Keratinocyte (primary cell): ENCODE measurements around the gene LCP2. TPM values are rescaled to one million over a fixed set of nuclear protein-coding genes. Genes with fewer than 3 reads are reported as not detected.
A peak's percentile ranks its signal among the peaks of the same experiment; 100 is the strongest.

Experiments used
- DNase-seq: peaks from one replicate; pipeline ENCODE4 v3.0.0-alpha.2; 2011; ENCODE audit warnings: low read depth, missing footprints, low spot score
- FAIRE-seq: peaks from 2 replicates; lab custom pipeline; 2011; peaks lifted over from hg19 to GRCh38; lab: Jason Lieb, UNC
- H2AFZ ChIP-seq: 2 replicates; pipeline ENCODE4 v1.6.0; 2012; ENCODE audit warnings: low read length, control low read depth, inconsistent platforms; ENCODE audit not compliant: control insufficient read depth
- H3K27ac ChIP-seq: 2 replicates; pipeline ENCODE4 v1.5.1; 2011; ENCODE audit warnings: low read length; ENCODE audit not compliant: control insufficient read depth, insufficient read depth
- H3K27me3 ChIP-seq: 3 replicates; pipeline ENCODE4 v1.6.0; 2011; ENCODE audit warnings: low read length; ENCODE audit not compliant: control insufficient read depth, insufficient read depth; ENCODE audit errors: extremely low read depth
- H3K36me3 ChIP-seq, 2 experiments: 2 replicates in 1 of 2; 3 replicates in 1 of 2; pipeline ENCODE4 v1.5.1; 2011; ENCODE audit warnings: low read length in 2 of 2, mild to moderate bottlenecking in 1 of 2; ENCODE audit not compliant: control insufficient read depth in 2 of 2, insufficient read depth in 2 of 2; ENCODE audit errors: extremely low read depth in 1 of 2
- H3K4me1 ChIP-seq: 3 replicates; pipeline ENCODE4 v1.5.1; 2011; ENCODE audit warnings: low read length; ENCODE audit not compliant: control insufficient read depth, insufficient read depth; ENCODE audit errors: extremely low read depth
- H3K4me2 ChIP-seq: 3 replicates; pipeline ENCODE4 v1.6.0; 2011; ENCODE audit warnings: low read depth, low read length; ENCODE audit not compliant: control insufficient read depth, insufficient read depth; ENCODE audit errors: extremely low read depth
- H3K4me3 ChIP-seq, 3 experiments: fragments of 200-600 bp in 1 of 3; sonication (generic) in 1 of 3; 2 replicates in 2 of 3; 3 replicates in 1 of 3; pipeline ENCODE4 v1.5.1; 2011 to 2016; ENCODE audit warnings: low read length in 3 of 3, mild to moderate bottlenecking in 3 of 3, control low read depth in 2 of 3, inconsistent platforms in 1 of 3, low read depth in 1 of 3, mixed read lengths in 1 of 3, mixed run types in 1 of 3, moderate library complexity in 1 of 3; ENCODE audit not compliant: control insufficient read depth in 2 of 3, insufficient read depth in 2 of 3; ENCODE audit errors: extremely low read depth in 1 of 3
- H3K79me2 ChIP-seq: 2 replicates; pipeline ENCODE4 v1.6.0; 2012; ENCODE audit warnings: low read length; ENCODE audit not compliant: control insufficient read depth, insufficient read depth
- H3K9ac ChIP-seq: 3 replicates; pipeline ENCODE4 v1.6.0; 2011; ENCODE audit warnings: low read length; ENCODE audit not compliant: control insufficient read depth, insufficient read depth; ENCODE audit errors: extremely low read depth
- H3K9me1 ChIP-seq: 3 replicates; pipeline ENCODE4 v1.6.0; 2011; ENCODE audit warnings: low read length; ENCODE audit not compliant: control insufficient read depth, insufficient read depth; ENCODE audit errors: extremely low read depth
- H3K9me3 ChIP-seq: 2 replicates; pipeline ENCODE4 v1.5.1; 2012; ENCODE audit warnings: low read depth, low read length; ENCODE audit not compliant: control insufficient read depth
- H4K20me1 ChIP-seq: 3 replicates; pipeline ENCODE4 v1.6.0; 2011; ENCODE audit warnings: low read length; ENCODE audit not compliant: control insufficient read depth, insufficient read depth; ENCODE audit errors: extremely low read depth
- CTCF ChIP-seq, 3 experiments: IDR thresholded peaks in 1 of 3; conservative IDR thresholded peaks in 1 of 3; optimal IDR thresholded peaks in 1 of 3; 2 replicates in 2 of 3; 3 replicates in 1 of 3; pipeline versions ENCODE3 to v1.5.1; 2011; ENCODE audit warnings: low read length in 3 of 3, mild to moderate bottlenecking in 3 of 3, moderate library complexity in 2 of 3, control low read depth in 1 of 3, inconsistent platforms in 1 of 3; ENCODE audit not compliant: insufficient read depth in 2 of 3; ENCODE audit errors: extremely low read depth in 1 of 3
- EZH2 ChIP-seq: IDR thresholded peaks from one replicate; pipeline ENCODE4 v1.6.1; 2012; ENCODE audit warnings: inconsistent platforms, mild to moderate bottlenecking, low read length, moderate library complexity
- dilution Hi-C: fragments of 300-500 bp; cut with MboI; formaldehyde crosslinking; loops from one replicate; pipeline ENCODE4 v1.7.0; 2020; ENCODE audit warnings: low sequenced_read_pairs; ENCODE audit not compliant: extremely low pct_ligation_motif_present
- polyA plus RNA-seq, 5 experiments: library from polyadenylated mRNA; depleted of rRNA in 3 of 5; stranded (reverse) in 3 of 5; stranded (forward) in 1 of 5; unstranded in 1 of 5; fragments of >200 nt; gene quantifications; 1 replicate in 1 of 5; 2 replicates in 3 of 5; 3 replicates in 1 of 5; pipeline versions ENCODE4 v1.2.1 to v1.2.3, GENCODE V29; 2011 to 2012; ENCODE audit warnings: missing spikeins in 2 of 5, low read depth in 1 of 5, low replicate concordance in 1 of 5

LCP2 gene
- polyA plus RNA-seq, 1 donor (not counting 4 experiments of a cell fraction or from before 2014, with no cell fraction given) = not detected

- DNase-seq (no peak), FAIRE-seq (no peak)
- Histone ChIP-seq H3K27ac (no peak overlapping the region), H3K4me3 (no peak overlapping the region), H3K79me2 (no peaks in the 10 kb centered on the region), H3K4me1 (no peaks in the 10 kb centered on the region), H3K4me2 (no peak overlapping the region), H4K20me1 (no peaks in the 10 kb centered on the region), H3K9me1 (no peaks in the 10 kb centered on the region), H3K9ac (no peak overlapping the region), H3K9me3 (no peaks in the 10 kb centered on the region), H2AFZ (no peak overlapping the region), H3K36me3 (no peaks in the 10 kb centered on the region), H3K27me3 (no peaks in the 10 kb centered on the region)
- TF ChIP-seq EZH2 = no peak
- TF ChIP-seq CTCF (optimal IDR thresholded peaks at IDR 0.05 in 1 of 3, IDR thresholded peaks at IDR 0.05 in 1 of 3, conservative IDR thresholded peaks at IDR 0.05 in 1 of 3; ENCODE audit: extremely low read depth in 1 of 3, insufficient read depth in 2 of 3, low read length in 3 of 3) = no peak
- dilution Hi-C loops = no loop called here
Measured at GRCh38 chr5:170226129-170226615, 71.4 kb downstream of the LCP2 start.

GRCh38 chr5:170225326-170226128, 72.0 kb downstream of the LCP2 start:
- H2AFZ ChIP-seq = no peak overlapping the region
- no peak overlapping the region for H3K4me3 ChIP-seq
- H3K4me2 ChIP-seq = no peak overlapping the region
- H3K27me3 ChIP-seq = no peaks in the 10 kb centered on the region
- H3K9me3 ChIP-seq = no peaks in the 10 kb centered on the region
- no peaks in the 10 kb centered on the region for H3K79me2 ChIP-seq
- dilution Hi-C loops = no loop called here
- no peaks in the 10 kb centered on the region for H3K9me1 ChIP-seq
- H3K27ac ChIP-seq = no peak overlapping the region
- H3K9ac ChIP-seq = no peak overlapping the region
- H3K36me3 ChIP-seq = no peaks in the 10 kb centered on the region
- no peak for DNase-seq
- TF ChIP-seq EZH2 (no peak), CTCF (optimal IDR thresholded peaks at IDR 0.05 in 1 of 3, IDR thresholded peaks at IDR 0.05 in 1 of 3, conservative IDR thresholded peaks at IDR 0.05 in 1 of 3; ENCODE audit: extremely low read depth in 1 of 3, insufficient read depth in 2 of 3, low read length in 3 of 3) (peak; percentile 66 to 71 (median 69))
- no peaks in the 10 kb centered on the region for H4K20me1 ChIP-seq
- no peaks in the 10 kb centered on the region for H3K4me1 ChIP-seq
- FAIRE-seq = no peak
